Activated CD8-positive, alpha-beta T cell treated with anti-CD3 and anti-CD28 coated beads, Interleukin-2, amount 10 ng/mL, durations not matched to agents 7 days and 5 days (primary cell): ENCODE data around the gene CARD9. TPM values are rescaled to one million over a fixed set of nuclear protein-coding genes. Genes with fewer than 3 reads are reported as not detected.

Source experiments
- ATAC-seq: fragments of 150-1000 bp; cut with Tn5 transposase; one replicate; pipeline ENCODE4 v1.10.0; 2021; ENCODE audit warnings: moderate library complexity
- CTCF ChIA-PET: fragments of 350-600 bp; sonication (Branson Sonifier 250); formaldehyde crosslinking; loops from one replicate; lab custom pipeline; 2021; ENCODE audit warnings: antibody characterized with exemption; lab: Charles Lee
- POLR2A ChIA-PET: fragments of 350-600 bp; sonication (Branson Sonifier 250); formaldehyde crosslinking; loops from one replicate; lab custom pipeline; 2021; ENCODE audit warnings: antibody characterized with exemption; lab: Charles Lee
- DNase-seq: peaks from one replicate; pipeline ENCODE4 v3.0.0-alpha.2; 2020
- H3K27ac Mint-ChIP-seq: one replicate; pipeline ENCODE4 v1.8.0; 2021; ENCODE audit warnings: mild to moderate bottlenecking, mixed read lengths
- H3K27me3 Mint-ChIP-seq: one replicate; pipeline ENCODE4 v1.8.0; 2021; ENCODE audit warnings: low read depth, mixed read lengths
- H3K36me3 Mint-ChIP-seq: one replicate; pipeline ENCODE4 v1.8.0; 2021; ENCODE audit warnings: low read depth, mixed read lengths
- H3K4me1 Mint-ChIP-seq: one replicate; pipeline ENCODE4 v1.8.0; 2021; ENCODE audit warnings: low read depth, mixed read lengths
- H3K4me3 Mint-ChIP-seq: one replicate; pipeline ENCODE4 v1.8.0; 2021; ENCODE audit warnings: mild to moderate bottlenecking, mixed read lengths
- H3K9me3 Mint-ChIP-seq: one replicate; pipeline ENCODE4 v1.8.0; 2022; ENCODE audit warnings: mixed read lengths; ENCODE audit not compliant: insufficient read depth
- total RNA-seq, 2 experiments: library from RNA; stranded (reverse); gene quantifications; one replicate each; pipeline ENCODE4 v1.2.3, GENCODE V29; 2021

CARD9 gene
- total RNA-seq, 2 experiments from 2014 or later: 1.3 to 1.4 TPM

DNA sequence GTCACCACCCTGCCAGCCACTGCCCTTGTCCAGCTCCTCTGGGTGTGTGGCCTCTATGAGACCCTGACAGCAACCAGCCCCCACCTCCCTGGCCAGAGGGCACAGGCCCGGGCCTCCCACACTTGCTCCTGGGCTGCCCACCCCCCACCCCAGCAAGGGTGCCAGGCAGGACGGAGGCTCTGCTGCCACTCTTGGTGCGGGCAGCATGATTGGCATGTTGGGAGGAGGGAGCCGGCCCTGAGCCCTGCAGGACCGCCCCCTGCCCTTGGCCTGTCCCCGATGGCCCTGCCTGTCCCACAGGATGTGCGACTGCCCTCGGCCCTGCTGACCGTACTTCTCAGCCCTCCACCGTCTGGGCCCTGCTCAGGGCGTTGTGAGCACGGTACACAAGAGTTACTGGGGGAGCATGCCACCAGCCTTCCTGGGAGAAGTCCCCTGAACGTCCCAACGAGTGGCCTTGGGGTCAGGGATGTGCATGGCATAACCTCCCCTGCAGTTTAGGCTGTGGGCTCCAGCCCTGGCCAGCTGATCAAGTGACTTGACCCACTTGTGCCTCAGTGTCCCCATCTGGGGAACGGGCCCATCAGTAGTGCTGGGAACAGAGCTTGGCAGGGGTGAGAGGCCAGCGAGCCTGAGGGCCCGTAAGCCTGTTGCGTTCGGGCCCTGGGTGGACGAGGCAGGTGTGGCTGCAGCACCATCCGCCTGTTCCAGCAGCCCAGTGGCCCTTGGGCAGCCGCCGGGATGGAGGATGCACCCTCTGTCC lies 30.2 kb downstream of the CARD9 start:
- Mint-ChIP-seq H3K36me3 (no peaks in the 10 kb centered on the region), H3K27ac (no peak overlapping the region), H3K9me3 (no peaks in the 10 kb centered on the region), H3K4me1 (no peaks in the 10 kb centered on the region), H3K27me3 (no peaks in the 10 kb centered on the region), H3K4me3 (no peak overlapping the region)
- POLR2A ChIA-PET: no interaction called here
- CTCF ChIA-PET: no interaction called here
- ATAC-seq: no peak
- DNase-seq: no peak

- Mint-ChIP-seq H3K27ac (no peak overlapping the region), H3K27me3 (no peaks in the 10 kb centered on the region), H3K36me3 (no peaks in the 10 kb centered on the region), H3K9me3 (no peaks in the 10 kb centered on the region), H3K4me1 (no peaks in the 10 kb centered on the region), H3K4me3 (no peak overlapping the region)
- POLR2A ChIA-PET: no interaction called here
- ATAC-seq: peak; percentile 72
- DNase-seq: peak; percentile 71
- CTCF ChIA-PET: no interaction called here
Observed at GRCh38 chr9:136342181-136343120, 31.0 kb downstream of the CARD9 start.

GRCh38 chr9:136341769-136342168 lies 31.7 kb downstream of the CARD9 start:
- no peak overlapping the region for H3K4me3 Mint-ChIP-seq
- no peaks in the 10 kb centered on the region for H3K4me1 Mint-ChIP-seq
- H3K27me3 Mint-ChIP-seq: no peaks in the 10 kb centered on the region
- POLR2A ChIA-PET: no interaction called here
- ATAC-seq (no peak), DNase-seq (no peak)
- no peak overlapping the region for H3K27ac Mint-ChIP-seq
- CTCF ChIA-PET: no interaction called here
- H3K36me3 Mint-ChIP-seq: no peaks in the 10 kb centered on the region
- no peaks in the 10 kb centered on the region for H3K9me3 Mint-ChIP-seq

DNA sequence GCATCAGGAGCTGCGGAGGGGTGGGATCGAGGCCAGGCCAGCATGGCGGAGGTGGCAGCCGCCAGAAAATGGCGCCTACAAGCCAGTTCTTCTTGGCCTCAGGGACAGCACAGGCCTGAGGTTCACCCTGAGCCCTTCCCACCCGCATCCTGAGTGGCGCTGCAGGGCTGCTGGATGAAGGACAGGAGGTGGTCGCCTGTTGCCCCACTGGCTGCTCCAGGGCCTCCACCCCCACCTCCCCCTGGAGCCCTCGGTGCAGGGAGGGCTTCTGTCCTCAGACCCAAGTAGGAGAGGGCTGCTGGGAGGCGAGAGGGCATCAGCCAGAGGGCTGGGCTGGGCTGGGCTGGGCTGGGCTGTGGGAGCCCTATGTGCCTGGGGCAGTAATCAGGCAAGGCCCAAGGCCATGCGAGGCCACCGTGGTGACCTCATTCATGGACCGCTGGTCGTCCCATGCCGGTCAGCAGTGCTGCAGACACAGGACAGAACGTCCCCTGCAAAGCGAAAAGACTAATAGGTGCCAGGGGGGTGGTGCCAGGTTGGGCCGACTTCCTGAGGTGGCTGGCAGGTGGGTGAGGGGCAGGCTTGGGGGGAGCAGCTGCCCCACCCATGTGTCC lies 32.3 kb downstream of the CARD9 start:
- no peaks in the 10 kb centered on the region for H3K4me1 Mint-ChIP-seq
- ATAC-seq: no peak
- H3K9me3 Mint-ChIP-seq: no peaks in the 10 kb centered on the region
- H3K4me3 Mint-ChIP-seq: no peak overlapping the region
- ChIA-PET POLR2A (no interaction called here), CTCF (no interaction called here)
- no peaks in the 10 kb centered on the region for H3K27me3 Mint-ChIP-seq
- no peak overlapping the region for H3K27ac Mint-ChIP-seq
- no peaks in the 10 kb centered on the region for H3K36me3 Mint-ChIP-seq
- DNase-seq: no peak

DNA sequence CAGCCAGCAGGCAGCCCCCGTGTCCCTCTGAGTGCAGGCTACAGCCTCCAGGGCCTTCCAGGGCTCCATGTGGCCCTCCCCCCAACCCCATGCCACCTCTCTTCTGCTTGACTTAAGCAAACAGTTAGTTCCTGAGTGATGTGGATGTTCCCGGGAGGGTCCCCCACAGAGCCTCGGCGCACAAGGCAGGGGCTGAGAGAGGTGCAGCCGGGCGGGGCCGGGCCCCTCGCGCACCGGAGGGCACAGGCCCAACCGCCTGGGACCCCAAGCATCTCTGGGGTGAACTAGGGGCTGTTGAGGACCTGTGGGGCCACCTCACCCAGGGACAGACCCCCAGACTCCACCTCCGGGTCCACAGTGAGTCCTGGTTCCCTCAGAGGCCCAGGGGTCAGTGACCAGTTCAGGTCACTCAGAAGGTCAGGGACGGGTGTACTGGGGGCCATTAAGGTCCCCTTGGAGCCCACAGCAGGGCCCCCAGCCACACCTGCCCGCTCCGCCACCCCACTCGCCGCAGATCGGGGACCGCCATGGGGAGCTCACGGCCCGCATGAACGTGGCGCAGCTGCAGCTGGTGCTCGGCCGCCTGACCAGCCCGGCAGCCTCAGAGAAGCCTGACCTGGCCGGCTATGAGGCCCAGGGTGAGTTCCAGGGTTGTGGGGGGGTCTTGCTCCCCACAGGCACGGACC lies 33.0 kb downstream of the CARD9 start:
- ChIA-PET POLR2A (no interaction called here), CTCF (no interaction called here)

GRCh38 chr9:136339958-136340310 lies 33.5 kb downstream of the CARD9 start:
- POLR2A ChIA-PET: no interaction called here
- Mint-ChIP-seq H3K27me3 (no peaks in the 10 kb centered on the region), H3K9me3 (no peaks in the 10 kb centered on the region), H3K27ac (no peak overlapping the region), H3K36me3 (no peaks in the 10 kb centered on the region), H3K4me1 (no peaks in the 10 kb centered on the region), H3K4me3 (no peak overlapping the region)
- no peak for ATAC-seq
- CTCF ChIA-PET: interaction anchor here (1.0 kb wide), 1 partner anchor 61 kb away, joined by 3 read pairs; no protein-coding TSS in a partner anchor
- no peak for DNase-seq

More for the DNA sequence above, 33.0 kb downstream of the CARD9 start:
- Mint-ChIP-seq H3K4me3 (no peak overlapping the region), H3K9me3 (no peaks in the 10 kb centered on the region), H3K36me3 (no peaks in the 10 kb centered on the region), H3K27ac (no peak overlapping the region), H3K4me1 (no peaks in the 10 kb centered on the region), H3K27me3 (no peaks in the 10 kb centered on the region)
- ATAC-seq (no peak), DNase-seq (no peak)

- ATAC-seq (no peak), DNase-seq (peak; percentile 44)
- ChIA-PET CTCF (interaction anchor here (1.0 kb wide), 1 partner anchor 61 kb away, joined by 3 read pairs; no protein-coding TSS in a partner anchor), POLR2A (no interaction called here)
- Mint-ChIP-seq H3K27ac (no peak overlapping the region), H3K4me1 (no peaks in the 10 kb centered on the region), H3K9me3 (no peaks in the 10 kb centered on the region), H3K27me3 (no peaks in the 10 kb centered on the region), H3K4me3 (no peak overlapping the region), H3K36me3 (no peaks in the 10 kb centered on the region)
Observed at GRCh38 chr9:136339173-136339957, 34.1 kb downstream of the CARD9 start.

GRCh38 chr9:136338511-136338910 lies 35.0 kb downstream of the CARD9 start:
- H3K36me3 Mint-ChIP-seq: no peaks in the 10 kb centered on the region
- H3K27ac Mint-ChIP-seq: no peak overlapping the region
- ChIA-PET POLR2A (no interaction called here), CTCF (no interaction called here)
- no peaks in the 10 kb centered on the region for H3K4me1 Mint-ChIP-seq
- H3K4me3 Mint-ChIP-seq: no peak overlapping the region
- H3K27me3 Mint-ChIP-seq: no peaks in the 10 kb centered on the region
- DNase-seq (no peak), ATAC-seq (no peak)
- H3K9me3 Mint-ChIP-seq: no peaks in the 10 kb centered on the region

- Mint-ChIP-seq H3K4me1 (no peaks in the 10 kb centered on the region), H3K4me3 (no peak overlapping the region), H3K27ac (no peak overlapping the region), H3K27me3 (no peaks in the 10 kb centered on the region), H3K36me3 (no peaks in the 10 kb centered on the region), H3K9me3 (no peaks in the 10 kb centered on the region)
- DNase-seq (no peak), ATAC-seq (no peak)
- ChIA-PET POLR2A (interaction anchor here (0.7 kb wide), 1 partner anchor 10 kb away, joined by 3 read pairs; no protein-coding TSS in a partner anchor), CTCF (no interaction called here)
Observed at GRCh38 chr9:136337416-136338395, 35.8 kb downstream of the CARD9 start.

GRCh38 chr9:136336881-136337280 lies 36.6 kb downstream of the CARD9 start:
- Mint-ChIP-seq H3K4me3 (no peak overlapping the region), H3K4me1 (no peaks in the 10 kb centered on the region), H3K9me3 (no peaks in the 10 kb centered on the region), H3K36me3 (no peaks in the 10 kb centered on the region), H3K27ac (no peak overlapping the region), H3K27me3 (no peaks in the 10 kb centered on the region)
- ChIA-PET CTCF (interaction anchor here (1.2 kb wide), 1 partner anchor 26 kb away, joined by 3 read pairs; no protein-coding TSS in a partner anchor), POLR2A (interaction anchor here (0.7 kb wide), 1 partner anchor 9 kb away, joined by 3 read pairs; no protein-coding TSS in a partner anchor)
- ATAC-seq: no peak
- DNase-seq: no peak
